ENCODE measurements around the gene CERS1.

Gene CERS1

GRCh38 chr19:18831524-18832305 lies 64.2 kb downstream of the CERS1 start, which contains the start of gene UPF1:
TSS of gene UPF1 (plus strand) at chr19:18831959. CDS start at chr19:18832210, 251 bp downstream.
- in situ Hi-C loops (cut with MboI; ENCODE audit: low sequenced_read_pairs, unreplicated experiment): no loop called here
- DNase-seq (ENCODE audit: low spot score): peak; percentile 97
- no peak for TF ChIP-seq CTCF (IDR thresholded peaks at IDR 0.05; ENCODE audit: borderline replicate concordance, control extremely low read depth, extremely low read depth, insufficient read depth, missing control alignments)

- in situ Hi-C loops (cut with MboI; ENCODE audit: low sequenced_read_pairs, unreplicated experiment): no loop called here
- DNase-seq (ENCODE audit: low spot score): no peak
- no peak for TF ChIP-seq CTCF (IDR thresholded peaks at IDR 0.05; ENCODE audit: borderline replicate concordance, control extremely low read depth, extremely low read depth, insufficient read depth, missing control alignments)
These were observed 65.5 kb downstream of the CERS1 start for GRCh38 chr19:18830488-18830887.

- in situ Hi-C loops (cut with MboI; ENCODE audit: low sequenced_read_pairs, unreplicated experiment): no loop called here
These were observed 67.2 kb downstream of the CERS1 start for GRCh38 chr19:18828786-18829185.

More at GRCh38 chr19:18828786-18829185, 67.2 kb downstream of the CERS1 start:
- no peak for DNase-seq (ENCODE audit: low spot score)
- no peak for TF ChIP-seq CTCF (IDR thresholded peaks at IDR 0.05; ENCODE audit: borderline replicate concordance, control extremely low read depth, extremely low read depth, insufficient read depth, missing control alignments)
